Neuronal stem cell (in vitro differentiated cells): ENCODE results near the gene GMCL2.

Experiments
- DNase-seq: peaks from one replicate; pipeline ENCODE4 v3.0.0-alpha.2; 2013; ENCODE audit warnings: low spot score
- H2AFZ ChIP-seq: one replicate; pipeline ENCODE4 v1.6.1; 2013; ENCODE audit warnings: mild to moderate bottlenecking, low read length, inconsistent platforms
- H2AK5ac ChIP-seq: 2 replicates; pipeline ENCODE4 v1.6.1; 2013; ENCODE audit warnings: low read depth, mild to moderate bottlenecking, inconsistent platforms, low read length, moderate library complexity, mixed read lengths
- H2BK120ac ChIP-seq: 2 replicates; pipeline ENCODE4 v1.6.1; 2013; ENCODE audit warnings: low read depth, mild to moderate bottlenecking, inconsistent platforms, low read length, moderate library complexity, mixed read lengths
- H2BK12ac ChIP-seq: one replicate; pipeline ENCODE4 v1.6.1; 2013; ENCODE audit warnings: low read length, inconsistent platforms
- H2BK15ac ChIP-seq: 2 replicates; pipeline ENCODE4 v1.6.1; 2013; ENCODE audit warnings: mild to moderate bottlenecking, low read length, inconsistent platforms, mixed read lengths
- H2BK5ac ChIP-seq: one replicate; pipeline ENCODE4 v1.6.1; 2013; ENCODE audit warnings: inconsistent platforms, mild to moderate bottlenecking, low read length, moderate library complexity
- H3K14ac ChIP-seq: one replicate; pipeline ENCODE4 v1.6.1; 2013; ENCODE audit warnings: low read length, inconsistent platforms
- H3K18ac ChIP-seq: 2 replicates; pipeline ENCODE4 v1.6.1; 2013; ENCODE audit warnings: low read length, inconsistent platforms
- H3K23ac ChIP-seq: 2 replicates; pipeline ENCODE4 v1.6.1; 2013; ENCODE audit warnings: low read depth, mild to moderate bottlenecking, mixed read lengths, low read length, inconsistent platforms; ENCODE audit not compliant: poor library complexity
- H3K27ac ChIP-seq: replicated peaks from 3 replicates; pipeline ENCODE4 v1.5.1; 2013; ENCODE audit warnings: low read length, inconsistent platforms
- H3K27me3 ChIP-seq, 3 experiments: 2 replicates each; pipeline ENCODE4 v1.6.1; 2013; ENCODE audit warnings: low read length in 3 of 3, mild to moderate bottlenecking in 2 of 3, inconsistent platforms in 1 of 3, low read depth in 1 of 3, mixed read lengths in 1 of 3, moderate library complexity in 1 of 3; ENCODE audit not compliant: control insufficient read depth in 3 of 3, insufficient read depth in 3 of 3
- H3K36me3 ChIP-seq, 2 donors: replicated peaks in 1 of 2; 2 replicates each; pipeline ENCODE4 v1.6.1; 2013; ENCODE audit warnings: low read length in 2 of 2; ENCODE audit not compliant: control insufficient read depth in 2 of 2, insufficient read depth in 2 of 2
- H3K4ac ChIP-seq: 2 replicates; pipeline ENCODE4 v1.6.1; 2013; ENCODE audit warnings: inconsistent platforms, mild to moderate bottlenecking, low read length, moderate library complexity
- H3K4me1 ChIP-seq, 2 donors: 1 replicate in 1 of 2; 2 replicates in 1 of 2; pipeline ENCODE4 v1.6.1; 2013; ENCODE audit warnings: low read length in 2 of 2, low read depth in 1 of 2; ENCODE audit not compliant: control insufficient read depth in 2 of 2, insufficient read depth in 1 of 2
- H3K4me2 ChIP-seq: one replicate; pipeline ENCODE4 v1.6.1; 2013; ENCODE audit warnings: mild to moderate bottlenecking, low read length, inconsistent platforms; ENCODE audit not compliant: insufficient read depth, poor library complexity, severe bottlenecking
- H3K4me3 ChIP-seq, 2 donors: 2 replicates each; pipeline ENCODE4 v1.5.1; 2013; ENCODE audit warnings: low read length in 2 of 2, mild to moderate bottlenecking in 2 of 2, inconsistent platforms in 1 of 2, moderate library complexity in 1 of 2
- H3K79me1 ChIP-seq: one replicate; pipeline ENCODE4 v1.6.1; 2013; ENCODE audit warnings: low read depth, mild to moderate bottlenecking, inconsistent platforms, low read length, moderate library complexity
- H3K9ac ChIP-seq: one replicate; pipeline ENCODE4 v1.6.1; 2013; ENCODE audit warnings: mild to moderate bottlenecking, low read depth, low read length, inconsistent platforms; ENCODE audit not compliant: poor library complexity
- H3K9me3 ChIP-seq, 2 donors: replicated peaks in 1 of 2; 2 replicates each; pipeline versions ENCODE3 to v1.6.1; 2013; ENCODE audit warnings: low read length in 2 of 2, mild to moderate bottlenecking in 2 of 2, inconsistent platforms in 1 of 2, low read depth in 1 of 2, mixed read lengths in 1 of 2, moderate library complexity in 1 of 2; ENCODE audit not compliant: control insufficient read depth in 2 of 2, insufficient read depth in 1 of 2
- H4K8ac ChIP-seq: one replicate; pipeline ENCODE4 v1.6.1; 2013; ENCODE audit warnings: low read depth, mild to moderate bottlenecking, inconsistent platforms, low read length, moderate library complexity
- H4K91ac ChIP-seq: one replicate; pipeline ENCODE4 v1.6.1; 2013; ENCODE audit warnings: low read length, low read depth, mild to moderate bottlenecking, inconsistent platforms; ENCODE audit not compliant: poor library complexity
- WGBS, 2 donors: extraction: QIAGEN DNeasy Blood & Tissue Kit; methylation state at CpG; one replicate each; pipeline ENCODE4 v1.1.7; 2013; ENCODE audit warnings: missing lambda C conversion rate in 2 of 2, mixed read lengths in 1 of 2; ENCODE audit not compliant: insufficient read length in 2 of 2, insufficient replicate concordance in 1 of 2; ENCODE audit errors: extremely low coverage in 2 of 2; 5-methylcytosine and 5-hydroxymethylcytosine counted together

GMCL2 gene

DNA sequence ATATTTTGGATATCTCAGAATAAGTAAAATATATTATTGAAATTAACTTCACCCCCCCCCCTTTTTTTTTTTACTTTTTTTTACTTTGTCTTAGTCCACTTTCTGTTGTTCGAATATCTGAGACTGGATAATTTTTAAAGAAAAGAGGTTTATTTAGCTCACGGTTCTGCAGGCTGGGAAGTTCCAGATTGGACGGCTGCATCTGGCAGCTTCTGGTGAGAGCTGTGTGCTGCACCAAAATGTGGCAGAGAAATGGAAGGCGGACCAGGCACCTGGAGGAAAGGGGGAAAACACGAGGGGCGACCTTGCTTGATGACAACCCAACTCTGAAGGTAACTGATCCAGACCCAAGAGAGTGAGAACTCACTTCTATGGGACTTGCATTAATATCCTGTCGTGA, 5.6 kb upstream of the GMCL2 start:
- no peaks in the 10 kb centered on the region for H3K36me3 ChIP-seq
- no peak overlapping the region for H2BK5ac ChIP-seq
- no peak overlapping the region for H3K4me2 ChIP-seq
- peaks cover 0 to 4% of the 10 kb centered on the region in 2 donors for H3K9me3 ChIP-seq
- no peaks in the 10 kb centered on the region for H3K79me1 ChIP-seq
- no peak overlapping the region for H2BK120ac ChIP-seq
- no peak overlapping the region for H3K4ac ChIP-seq
- no peak overlapping the region for H3K27ac ChIP-seq
- no CpG with 5 or more reads among the region's 7 CpGs for WGBS, 2 donors
- no peak overlapping the region for H2BK15ac ChIP-seq
- no peak overlapping the region for H3K18ac ChIP-seq
- no peak overlapping the region for H3K14ac ChIP-seq
- H3K27me3 ChIP-seq: peaks cover 0 to 18% (median 0%) of the 10 kb centered on the region in 3 experiments
- peaks cover 3 to 9% of the 10 kb centered on the region in 2 donors for H3K4me1 ChIP-seq
- no peak overlapping the region for H4K91ac ChIP-seq
- no peak overlapping the region for H2BK12ac ChIP-seq
- H2AK5ac ChIP-seq: no peak overlapping the region
- no peak for DNase-seq
- H3K23ac ChIP-seq: no peak overlapping the region
- no peak overlapping the region for H3K9ac ChIP-seq
- H2AFZ ChIP-seq: no peak overlapping the region
- H3K4me3 ChIP-seq: no peak overlapping the region
- no peak overlapping the region for H4K8ac ChIP-seq

DNA sequence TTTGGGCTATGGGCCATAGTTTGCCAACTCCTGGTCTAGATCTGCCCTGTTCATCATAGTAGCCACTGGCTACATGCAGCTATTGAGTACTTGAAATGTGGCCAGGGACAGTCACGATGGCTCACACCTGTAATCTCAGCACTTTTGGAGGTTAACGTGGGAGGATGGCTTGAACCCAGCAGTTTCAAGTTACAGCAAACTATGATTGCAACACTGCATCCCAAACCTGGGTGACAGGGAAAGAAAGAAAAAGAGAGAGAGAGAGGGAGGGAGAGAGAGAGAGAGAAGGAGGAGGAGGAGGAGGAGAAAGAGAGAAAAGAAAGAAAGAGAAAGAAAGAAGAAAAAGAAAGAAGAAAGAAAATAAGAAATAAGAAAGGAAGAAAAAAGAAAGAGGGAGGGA, 5.1 kb upstream of the GMCL2 start:
- WGBS, 2 donors: no CpG with 5 or more reads among the region's 2 CpGs
- no peak overlapping the region for H2AK5ac ChIP-seq
- H3K14ac ChIP-seq: no peak overlapping the region
- no peak overlapping the region for H2AFZ ChIP-seq
- no peak overlapping the region for H3K9ac ChIP-seq
- peaks cover 0 to 4% of the 10 kb centered on the region in 2 donors for H3K9me3 ChIP-seq
- DNase-seq: no peak
- no peak overlapping the region for H2BK15ac ChIP-seq
- no peak overlapping the region for H4K8ac ChIP-seq
- H3K36me3 ChIP-seq: no peaks in the 10 kb centered on the region
- no peak overlapping the region for H4K91ac ChIP-seq
- H2BK120ac ChIP-seq: no peak overlapping the region
- H3K4ac ChIP-seq: no peak overlapping the region
- peaks cover 0 to 18% (median 0%) of the 10 kb centered on the region in 3 experiments for H3K27me3 ChIP-seq
- H2BK5ac ChIP-seq: no peak overlapping the region
- H3K79me1 ChIP-seq: no peaks in the 10 kb centered on the region
- no peak overlapping the region for H3K23ac ChIP-seq
- H3K4me3 ChIP-seq: no peak overlapping the region
- H3K18ac ChIP-seq: no peak overlapping the region
- H3K4me1 ChIP-seq: peaks cover 3 to 9% of the 10 kb centered on the region in 2 donors
- no peak overlapping the region for H2BK12ac ChIP-seq
- H3K4me2 ChIP-seq: no peak overlapping the region
- no peak overlapping the region for H3K27ac ChIP-seq

- Histone ChIP-seq H3K4ac (no peak overlapping the region), H3K14ac (no peak overlapping the region), H3K36me3 (no peaks in the 10 kb centered on the region), H2BK12ac (no peak overlapping the region), H3K79me1 (no peaks in the 10 kb centered on the region), H3K4me3 (no peak overlapping the region), H3K27me3 (peaks cover 0 to 18% (median 0%) of the 10 kb centered on the region in 3 experiments), H2AK5ac (no peak overlapping the region), H3K4me2 (no peak overlapping the region), H3K9ac (no peak overlapping the region), H2AFZ (no peak overlapping the region), H2BK120ac (no peak overlapping the region), H4K8ac (no peak overlapping the region), H2BK5ac (no peak overlapping the region), H3K18ac (no peak overlapping the region), H3K23ac (no peak overlapping the region), H3K27ac (no peak overlapping the region), H3K4me1 (peaks cover 3 to 9% of the 10 kb centered on the region in 2 donors), H2BK15ac (no peak overlapping the region), H4K91ac (no peak overlapping the region), H3K9me3 (peaks cover 0 to 4% of the 10 kb centered on the region in 2 donors)
- no peak for DNase-seq
- no CpG with 5 or more reads among the region's 4 CpGs for WGBS, 2 donors
Measured at GRCh38 chr5:178191661-178192060, 4.5 kb upstream of the GMCL2 start.

DNA sequence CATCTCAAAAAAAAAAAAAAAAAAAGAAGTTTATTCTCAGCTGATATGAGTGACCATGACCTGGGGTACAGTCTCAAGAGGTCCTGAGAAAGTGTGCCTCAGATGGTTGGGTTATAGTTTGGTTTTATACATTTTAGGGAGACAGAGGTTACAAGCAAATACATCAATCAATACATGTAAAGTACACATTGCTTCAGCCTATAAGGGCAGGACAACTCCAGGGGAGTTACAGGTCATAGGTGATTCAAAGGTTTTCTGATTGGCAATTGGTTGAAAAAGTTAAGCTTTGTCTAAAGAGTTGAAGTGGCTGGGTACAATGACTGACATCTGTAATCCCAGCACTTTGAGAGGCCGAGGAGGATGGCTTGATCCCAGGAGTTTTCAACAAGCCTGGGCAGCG, 2.3 kb upstream of the GMCL2 start:
- no peak overlapping the region for H3K18ac ChIP-seq
- DNase-seq: no peak
- no peak overlapping the region for H3K4me3 ChIP-seq
- H4K91ac ChIP-seq: no peak overlapping the region
- no peak overlapping the region for H2AK5ac ChIP-seq
- peaks cover 0 to 4% of the 10 kb centered on the region in 2 donors for H3K9me3 ChIP-seq
- H3K23ac ChIP-seq: no peak overlapping the region
- H3K14ac ChIP-seq: no peak overlapping the region
- H2BK12ac ChIP-seq: no peak overlapping the region
- no peak overlapping the region for H2BK120ac ChIP-seq
- no peak overlapping the region for H3K4me2 ChIP-seq
- no peak overlapping the region for H3K27ac ChIP-seq
- no CpG with 5 or more reads among the region's 2 CpGs for WGBS, 2 donors
- H2BK5ac ChIP-seq: no peak overlapping the region
- H2AFZ ChIP-seq: no peak overlapping the region
- no peaks in the 10 kb centered on the region for H3K36me3 ChIP-seq
- no peaks in the 10 kb centered on the region for H3K79me1 ChIP-seq
- no peak overlapping the region for H2BK15ac ChIP-seq
- H3K9ac ChIP-seq: no peak overlapping the region
- peaks cover 0 to 15% (median 0%) of the 10 kb centered on the region in 3 experiments for H3K27me3 ChIP-seq
- no peaks in the 10 kb centered on the region for H3K4me1 ChIP-seq
- no peak overlapping the region for H4K8ac ChIP-seq
- no peak overlapping the region for H3K4ac ChIP-seq
